Right kidney (tissue), 1 donor: ENCODE data around the gene IP6K3.

ENCODE experiments used
- DNase-seq: peaks from one replicate; pipeline ENCODE4 v3.0.0-alpha.2; 2016

Gene IP6K3

GRCh38 chr6:33722103-33722623, 24.5 kb downstream of the IP6K3 start:
- DNase-seq, result no peak

GRCh38 chr6:33721508-33721907, 25.2 kb downstream of the IP6K3 start:
- DNase-seq, result no peak

- no peak for DNase-seq
Measured at GRCh38 chr6:33720998-33721397, 25.7 kb downstream of the IP6K3 start.

- no peak for DNase-seq
Measured at GRCh38 chr6:33719326-33719987, 27.2 kb downstream of the IP6K3 start.

GRCh38 chr6:33718713-33719112, 28.0 kb downstream of the IP6K3 start:
- no peak for DNase-seq

- no peak for DNase-seq
Measured at GRCh38 chr6:33717934-33718455, 28.7 kb downstream of the IP6K3 start.

- DNase-seq, result no peak
Measured at GRCh38 chr6:33716890-33717632, 29.6 kb downstream of the IP6K3 start.

GRCh38 chr6:33716379-33716778, 30.3 kb downstream of the IP6K3 start:
- DNase-seq, result no peak

- DNase-seq, result no peak
Measured at GRCh38 chr6:33714385-33715040, 32.2 kb downstream of the IP6K3 start.

GRCh38 chr6:33713786-33714185, 32.9 kb downstream of the IP6K3 start:
- no peak for DNase-seq

- no peak for DNase-seq
Measured at GRCh38 chr6:33712914-33713313, 33.8 kb downstream of the IP6K3 start.

- peak; percentile 97 for DNase-seq
Measured at GRCh38 chr6:33711140-33712129, 35.3 kb downstream of the IP6K3 start, which contains the start of gene UQCC2. Gene UQCC2, minus strand, starts transcription at chr6:33711700. Its CDS starts 14 bp downstream, at chr6:33711686.

GRCh38 chr6:33710296-33711121, 36.2 kb downstream of the IP6K3 start:
- DNase-seq, result no peak

- DNase-seq, result no peak
Measured at GRCh38 chr6:33709605-33710295, 37.0 kb downstream of the IP6K3 start.

- DNase-seq, result no peak
Measured at GRCh38 chr6:33708516-33709204, 38.0 kb downstream of the IP6K3 start.

- DNase-seq, result no peak
Measured at GRCh38 chr6:33707771-33708170, 38.9 kb downstream of the IP6K3 start.

- no peak for DNase-seq
Measured at GRCh38 chr6:33705955-33706725, 40.6 kb downstream of the IP6K3 start.

- no peak for DNase-seq
Measured at GRCh38 chr6:33705268-33705885, 41.3 kb downstream of the IP6K3 start.
